ENCODE results near the gene CTNNA3.
"Not testable (repeated sequence)": the region's sequence is repeated elsewhere in the genome, so short reads cannot be mapped to it uniquely, and the experiment has no call there.

GRCh38 chr10:66335753-66336152 lies 1360.2 kb downstream of the CTNNA3 start:
- TF ChIP-seq CTCF (IDR thresholded peaks at IDR 0.05 in 8 of 11, conservative IDR thresholded peaks at IDR 0.05 in 3 of 11); POLR2A (IDR thresholded peaks at IDR 0.05); POLR2AphosphoS5 (IDR thresholded peaks at IDR 0.05): not testable (repeated sequence)

Data from spleen (tissue), 7 donors.